GM23338 (cell line): ENCODE measurements around the gene ABCA1. TPM values are rescaled to one million over a fixed set of nuclear protein-coding genes. Genes with fewer than 3 reads are reported as not detected.

Experiments used
- ATAC-seq: fragments of 200-7000 bp; cut with Tn5 transposase; 3 replicates; pipeline ENCODE4 v1.9.1; 2020
- DNase-seq: peaks from one replicate; pipeline ENCODE4 v3.0.0-alpha.2; 2015; ENCODE audit warnings: low spot score
- H2AFZ ChIP-seq: fragments of 200-600 bp; sonication (generic); 2 replicates; pipeline ENCODE4 v1.8.0; 2016; ENCODE audit warnings: antibody characterized with exemption, mild to moderate bottlenecking, moderate library complexity
- H3F3A ChIP-seq: fragments of 200-600 bp; sonication (generic); replicated peaks from 2 replicates; pipeline ENCODE4 v1.8.0; 2017; ENCODE audit warnings: antibody characterized with exemption, mixed run types, low read depth
- H3K27ac ChIP-seq: fragments of 200-600 bp; sonication (generic); 2 replicates; pipeline ENCODE4 v1.6.1; 2016; ENCODE audit warnings: low read depth
- H3K27me3 ChIP-seq: fragments of 200-600 bp; sonication (generic); 2 replicates; pipeline ENCODE4 v1.8.0; 2016; ENCODE audit warnings: mild to moderate bottlenecking, mixed run types, moderate library complexity; ENCODE audit not compliant: insufficient read depth
- H3K36me3 ChIP-seq: fragments of 200-600 bp; sonication (generic); 2 replicates; pipeline ENCODE4 v1.8.0; 2016; ENCODE audit warnings: mild to moderate bottlenecking; ENCODE audit not compliant: insufficient read depth
- H3K4me1 ChIP-seq: fragments of 200-600 bp; sonication (generic); 2 replicates; pipeline ENCODE4 v1.8.0; 2016; ENCODE audit warnings: mild to moderate bottlenecking, moderate library complexity; ENCODE audit not compliant: insufficient read depth
- H3K4me2 ChIP-seq: fragments of 200-600 bp; sonication (generic); 2 replicates; pipeline ENCODE4 v1.7.1; 2017; ENCODE audit warnings: mixed run types
- H3K4me3 ChIP-seq: fragments of 200-600 bp; sonication (generic); 2 replicates; pipeline ENCODE4 v1.6.1; 2016; ENCODE audit warnings: mixed run types
- H3K79me2 ChIP-seq: fragments of 200-600 bp; sonication (generic); replicated peaks from 2 replicates; pipeline ENCODE4 v1.8.0; 2017; ENCODE audit warnings: mild to moderate bottlenecking; ENCODE audit not compliant: insufficient read depth
- H3K9me2 ChIP-seq: fragments of 200-600 bp; sonication (generic); 2 replicates; pipeline ENCODE4 v1.8.0; 2017; ENCODE audit not compliant: insufficient read depth
- H4K20me1 ChIP-seq: fragments of 200-600 bp; sonication (generic); replicated peaks from 2 replicates; pipeline ENCODE4 v1.8.0; 2017; ENCODE audit warnings: mild to moderate bottlenecking; ENCODE audit not compliant: insufficient read depth
- H3K27ac Mint-ChIP-seq: 2 replicates; pipeline ENCODE4 v1.8.0; 2020; ENCODE audit warnings: inconsistent platforms, mild to moderate bottlenecking, moderate library complexity, mixed read lengths
- H3K27me3 Mint-ChIP-seq: 3 replicates; pipeline ENCODE4 v1.8.0; 2022; ENCODE audit warnings: low read depth, mild to moderate bottlenecking, moderate library complexity, mixed read lengths, inconsistent platforms; ENCODE audit not compliant: insufficient read depth, poor library complexity
- H3K36me3 Mint-ChIP-seq: 3 replicates; pipeline ENCODE4 v1.8.0; 2021; ENCODE audit warnings: low read depth, mild to moderate bottlenecking, inconsistent platforms, moderate library complexity, mixed read lengths
- H3K4me1 Mint-ChIP-seq: 3 replicates; pipeline ENCODE4 v1.8.0; 2020; ENCODE audit warnings: mild to moderate bottlenecking, inconsistent platforms, mixed read lengths
- H3K4me3 Mint-ChIP-seq: 3 replicates; pipeline ENCODE4 v1.8.0; 2021; ENCODE audit warnings: moderate library complexity, mild to moderate bottlenecking, inconsistent platforms, mixed read lengths
- H3K9me3 Mint-ChIP-seq: 3 replicates; pipeline ENCODE4 v1.8.0; 2020; ENCODE audit warnings: moderate library complexity, mild to moderate bottlenecking, inconsistent platforms, mixed read lengths
- CREB1 ChIP-seq: fragments of 250-450 bp; sonication (Bioruptor Pico); IDR thresholded peaks from 2 replicates; pipeline ENCODE4 v1.5.0; 2020; ENCODE audit warnings: low read depth, mild to moderate bottlenecking, moderate library complexity
- CTCF ChIP-seq, 2 experiments: fragments of 200-600 bp in 1 of 2; sonication (generic) in 1 of 2; conservative IDR thresholded peaks; 2 replicates each; pipeline versions ENCODE4 v1.5.1 to v1.6.1; 2016 to 2017; ENCODE audit warnings: antibody characterized with exemption in 2 of 2, low read depth in 2 of 2, mild to moderate bottlenecking in 2 of 2, moderate library complexity in 1 of 2
- ETS1 ChIP-seq: IDR thresholded peaks from 2 replicates; pipeline ENCODE4 v1.6.1; 2016; ENCODE audit warnings: antibody characterized with exemption
- EZH2 ChIP-seq: fragments of 200-600 bp; sonication (generic); IDR thresholded peaks from one replicate; pipeline ENCODE4 v1.8.0; 2017; ENCODE audit warnings: antibody characterized with exemption, mild to moderate bottlenecking, low read depth; ENCODE audit not compliant: unreplicated experiment
- EZH2phosphoT487 ChIP-seq: fragments of 200-600 bp; sonication (generic); IDR thresholded peaks from one replicate; pipeline ENCODE4 v1.8.1; 2018; ENCODE audit warnings: antibody characterized with exemption; ENCODE audit not compliant: unreplicated experiment
- JUNB ChIP-seq: IDR thresholded peaks from one replicate; pipeline ENCODE4 v1.6.1; 2016; ENCODE audit warnings: antibody characterized with exemption; ENCODE audit not compliant: unreplicated experiment
- NANOG ChIP-seq: IDR thresholded peaks from 2 replicates; pipeline ENCODE4 v1.6.1; 2016; ENCODE audit warnings: antibody characterized with exemption, borderline replicate concordance
- POLR2AphosphoS5 ChIP-seq: IDR thresholded peaks from 2 replicates; pipeline ENCODE4 v1.6.1; 2016; ENCODE audit warnings: antibody characterized with exemption, low read depth
- REST ChIP-seq: IDR thresholded peaks from one replicate; pipeline ENCODE4 v1.6.1; 2018; ENCODE audit warnings: antibody characterized with exemption; ENCODE audit not compliant: unreplicated experiment
- STAT1 ChIP-seq: IDR thresholded peaks from one replicate; pipeline ENCODE4 v1.6.1; 2016; ENCODE audit warnings: antibody characterized with exemption; ENCODE audit not compliant: unreplicated experiment
- ZNF114 ChIP-seq: fragments of 250-450 bp; sonication (Bioruptor Pico); IDR thresholded peaks from 2 replicates; pipeline ENCODE4 v1.5.0; 2020; ENCODE audit warnings: mild to moderate bottlenecking, moderate library complexity
- ZNF331 ChIP-seq: fragments of 250-450 bp; sonication (Bioruptor Pico); IDR thresholded peaks from 2 replicates; pipeline ENCODE4 v1.5.0; 2020; ENCODE audit warnings: low read depth, mild to moderate bottlenecking, moderate library complexity
- ZNF462 ChIP-seq: fragments of 250-450 bp; sonication (Bioruptor Pico); IDR thresholded peaks from 2 replicates; pipeline ENCODE4 v1.5.0; 2020; ENCODE audit warnings: mild to moderate bottlenecking, moderate library complexity
- polyA plus RNA-seq: library from polyadenylated mRNA; unstranded; fragments of >200 nt; fragmentation: Nextera tagmentation; extraction: Ambion mirVana; gene quantifications from 2 replicates; pipeline ENCODE4 v1.2.1, GENCODE V29; 2016
- total RNA-seq: library from RNA; depleted of rRNA; stranded (reverse); fragments of >200 nt; shearing (Covaris generic); gene quantifications from 2 replicates; pipeline ENCODE4 v1.2.3, GENCODE V29; 2014

Gene ABCA1
- total and polyA plus RNA-seq, 2 experiments from 2014 or later, result 1.4 to 2.8 TPM

- H3K4me3 Mint-ChIP-seq, result no peak overlapping the region
- no peaks in the 10 kb centered on the region for H4K20me1 ChIP-seq
- H3K36me3 Mint-ChIP-seq, result peaks cover 56% of the 10 kb centered on the region
- H3K36me3 ChIP-seq, result no peaks in the 10 kb centered on the region
- no peaks in the 10 kb centered on the region for H3F3A ChIP-seq
- H2AFZ ChIP-seq, result no peak overlapping the region
- H3K79me2 ChIP-seq, result no peaks in the 10 kb centered on the region
- no peak overlapping the region for H3K27ac Mint-ChIP-seq
- no peaks in the 10 kb centered on the region for H3K27me3 Mint-ChIP-seq
- no peaks in the 10 kb centered on the region for H3K9me3 Mint-ChIP-seq
- H3K9me2 ChIP-seq, result no peaks in the 10 kb centered on the region
- no peaks in the 10 kb centered on the region for H3K4me1 ChIP-seq
- TF ChIP-seq REST (no peak), ZNF331 (CRISPR knock-in tag) (no peak), POLR2AphosphoS5 (no peak), ZNF114 (CRISPR knock-in tag) (no peak), EZH2 (no peak), CREB1 (no peak), NANOG (no peak), EZH2phosphoT487 (no peak), ETS1 (no peak), ZNF462 (CRISPR knock-in tag) (no peak), JUNB (no peak), STAT1 (no peak), CTCF (conservative IDR thresholded peaks at IDR 0.05; ENCODE audit: low read depth in 2 of 2) (no peak)
- no peak for DNase-seq
- no peak overlapping the region for H3K27ac ChIP-seq
- H3K4me1 Mint-ChIP-seq, result no peaks in the 10 kb centered on the region
- H3K4me2 ChIP-seq, result no peak overlapping the region
- no peak overlapping the region for H3K4me3 ChIP-seq
- no peaks in the 10 kb centered on the region for H3K27me3 ChIP-seq
- no peak for ATAC-seq
Observed at GRCh38 chr9:104798209-104798995, 129.6 kb downstream of the ABCA1 start.
